ENCODE results near the gene PTPRD. TPM values are rescaled to one million over a fixed set of nuclear protein-coding genes. Genes with fewer than 3 reads are reported as not detected.
"Not testable (repeated sequence)": the region's sequence is repeated elsewhere in the genome, so short reads cannot be mapped to it uniquely, and the experiment has no call there.

The PTPRD gene
- total and polyA plus RNA-seq, 7 experiments from 2014 or later, result 0.71 TPM; not detected in 6

DNA sequence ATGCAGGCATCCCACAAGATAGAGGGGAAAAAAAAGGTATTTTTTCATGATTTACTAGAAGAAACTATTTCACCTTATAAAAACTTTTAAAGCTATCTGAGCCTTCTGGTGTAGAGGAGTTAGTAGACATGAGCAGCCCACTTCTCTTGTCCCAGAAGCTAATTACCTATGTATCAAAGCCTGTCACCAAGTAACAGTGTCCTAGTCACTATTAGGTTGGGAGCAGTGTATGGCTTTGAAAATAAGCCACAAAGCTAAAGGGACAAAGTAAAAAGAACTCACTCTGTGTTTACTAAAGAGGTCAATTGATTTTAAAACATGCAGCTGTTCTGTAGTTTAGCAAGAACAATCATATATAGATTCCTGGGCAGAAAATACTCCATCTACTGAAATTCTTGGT is 1286.1 kb downstream of the PTPRD start:
- H3K27ac Mint-ChIP-seq, result no peak overlapping the region
- DNase-seq (no peak), ATAC-seq (no peak)
- ChIA-PET POLR2A (no interaction called here), CTCF (no interaction called here)
- intact Hi-C loops (cut with micrococcal nuclease), result no loop called here
- no peaks in the 10 kb centered on the region for H3K27me3 ChIP-seq (ENCODE audit: control insufficient read depth in 2 of 2, insufficient read depth in 2 of 2, low read length in 2 of 2)
- peaks cover 0 to 6% (median 3%) of the 10 kb centered on the region in 11 donors for H3K9me3 Mint-ChIP-seq
- no peak overlapping the region for H3K4me3 ChIP-seq (ENCODE audit: low read length)
- H3K4me1 ChIP-seq (ENCODE audit: control insufficient read depth in 2 of 2, insufficient read depth in 2 of 2, low read length in 2 of 2), result no peaks in the 10 kb centered on the region
- no peak overlapping the region for H3K27ac ChIP-seq (ENCODE audit: low read depth, low read length)
- no peak overlapping the region for H3K4me3 Mint-ChIP-seq
- H3K9me3 ChIP-seq (ENCODE audit: control insufficient read depth in 2 of 3, low read length in 3 of 3), result no peaks in the 10 kb centered on the region
- no peaks in the 10 kb centered on the region for H3K27me3 Mint-ChIP-seq
- H3K36me3 Mint-ChIP-seq, result no peaks in the 10 kb centered on the region
- H3K36me3 ChIP-seq (ENCODE audit: control insufficient read depth in 2 of 3, insufficient read depth in 3 of 3, low read length in 3 of 3), result no peaks in the 10 kb centered on the region
- no peaks in the 10 kb centered on the region for H3K4me1 Mint-ChIP-seq

- Mint-ChIP-seq H3K4me3 (no peak overlapping the region), H3K9me3 (peaks cover 0 to 10% (median 2%) of the 10 kb centered on the region in 11 donors), H3K27ac (no peak overlapping the region), H3K27me3 (no peaks in the 10 kb centered on the region), H3K36me3 (no peaks in the 10 kb centered on the region), H3K4me1 (no peaks in the 10 kb centered on the region)
- Histone ChIP-seq H3K4me3 (ENCODE audit: low read length) (no peak overlapping the region), H3K27me3 (ENCODE audit: control insufficient read depth in 2 of 2, insufficient read depth in 2 of 2, low read length in 2 of 2) (no peaks in the 10 kb centered on the region), H3K27ac (ENCODE audit: low read depth, low read length) (no peak overlapping the region), H3K4me1 (ENCODE audit: control insufficient read depth in 2 of 2, insufficient read depth in 2 of 2, low read length in 2 of 2) (no peaks in the 10 kb centered on the region), H3K36me3 (ENCODE audit: control insufficient read depth in 2 of 3, insufficient read depth in 3 of 3, low read length in 3 of 3) (no peaks in the 10 kb centered on the region), H3K9me3 (ENCODE audit: control insufficient read depth in 2 of 3, low read length in 3 of 3) (no peaks in the 10 kb centered on the region)
- POLR2A ChIA-PET, result no interaction called here
- no peak for DNase-seq
- intact Hi-C loops (cut with micrococcal nuclease), result no loop called here
- CTCF ChIA-PET, result no interaction called here
- no peak for ATAC-seq
These were observed 1293.8 kb downstream of the PTPRD start for GRCh38 chr9:9319007-9319406.

DNA sequence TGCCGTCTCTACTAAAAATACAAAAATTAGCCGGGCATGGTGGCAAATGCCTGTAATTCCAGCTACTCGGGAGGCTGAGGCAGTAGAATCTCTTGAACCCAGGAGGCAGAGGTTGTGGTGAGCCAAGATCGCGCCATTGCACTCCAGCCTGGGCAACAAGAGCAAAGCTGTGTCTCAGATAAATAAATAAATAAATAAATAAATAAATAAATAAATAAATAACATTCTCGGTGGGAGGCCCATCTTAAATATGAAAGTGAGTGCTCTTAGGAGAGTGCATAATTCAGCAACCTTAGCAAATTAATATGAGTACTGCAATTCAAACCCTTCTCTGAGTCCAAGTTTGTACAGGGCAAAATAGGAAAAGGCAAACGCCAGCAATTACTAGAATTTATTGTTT is 1302.1 kb downstream of the PTPRD start:
- DNase-seq; H3K36me3 Mint-ChIP-seq; intact Hi-C loops (cut with micrococcal nuclease); POLR2A ChIA-PET; H3K27me3 Mint-ChIP-seq; H3K9me3 ChIP-seq (ENCODE audit: control insufficient read depth in 2 of 3, low read length in 3 of 3); H3K4me1 ChIP-seq (ENCODE audit: control insufficient read depth in 2 of 2, insufficient read depth in 2 of 2, low read length in 2 of 2); H3K9me3 Mint-ChIP-seq; H3K4me3 Mint-ChIP-seq; H3K4me1 Mint-ChIP-seq; H3K27ac Mint-ChIP-seq; H3K36me3 ChIP-seq (ENCODE audit: control insufficient read depth in 2 of 3, insufficient read depth in 3 of 3, low read length in 3 of 3); H3K4me3 ChIP-seq (ENCODE audit: low read length); H3K27me3 ChIP-seq (ENCODE audit: control insufficient read depth in 2 of 2, insufficient read depth in 2 of 2, low read length in 2 of 2); CTCF ChIA-PET; H3K27ac ChIP-seq (ENCODE audit: low read depth, low read length); ATAC-seq: not testable (repeated sequence)

DNA sequence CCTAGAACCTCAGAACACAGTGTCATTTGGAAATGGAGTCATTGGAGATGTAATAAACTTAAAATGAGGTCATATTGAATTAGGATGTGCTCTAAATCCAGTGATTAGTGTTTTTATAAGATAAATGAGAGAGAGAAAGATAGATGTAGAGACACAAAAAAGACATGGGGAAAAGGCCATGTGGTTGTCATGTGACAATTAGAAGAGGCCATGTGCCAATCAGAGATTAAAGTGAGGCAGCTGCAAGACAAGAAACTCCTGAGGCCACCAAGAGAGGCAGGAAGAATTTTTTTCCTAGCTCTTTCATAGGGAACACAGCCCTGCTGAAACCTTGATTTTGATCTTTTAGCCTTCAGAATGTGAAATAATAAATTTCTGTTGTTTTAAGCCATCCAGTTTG is 1307.2 kb downstream of the PTPRD start:
- DNase-seq, result no peak
- no peak overlapping the region for H3K4me3 Mint-ChIP-seq
- H3K4me1 Mint-ChIP-seq, result no peaks in the 10 kb centered on the region
- no peak overlapping the region for H3K4me3 ChIP-seq (ENCODE audit: low read length)
- no peaks in the 10 kb centered on the region for H3K36me3 Mint-ChIP-seq
- CTCF ChIA-PET, result no interaction called here
- H3K9me3 Mint-ChIP-seq, result peaks cover 0 to 6% (median 0%) of the 10 kb centered on the region in 11 donors
- H3K27ac Mint-ChIP-seq, result no peak overlapping the region
- intact Hi-C loops (cut with micrococcal nuclease), result no loop called here
- no peaks in the 10 kb centered on the region for H3K36me3 ChIP-seq (ENCODE audit: control insufficient read depth in 2 of 3, insufficient read depth in 3 of 3, low read length in 3 of 3)
- H3K27me3 Mint-ChIP-seq, result no peaks in the 10 kb centered on the region
- no peak overlapping the region for H3K27ac ChIP-seq (ENCODE audit: low read depth, low read length)
- no peak for ATAC-seq
- no peaks in the 10 kb centered on the region for H3K9me3 ChIP-seq (ENCODE audit: control insufficient read depth in 2 of 3, low read length in 3 of 3)
- H3K27me3 ChIP-seq (ENCODE audit: control insufficient read depth in 2 of 2, insufficient read depth in 2 of 2, low read length in 2 of 2), result no peaks in the 10 kb centered on the region
- H3K4me1 ChIP-seq (ENCODE audit: control insufficient read depth in 2 of 2, insufficient read depth in 2 of 2, low read length in 2 of 2), result no peaks in the 10 kb centered on the region
- POLR2A ChIA-PET, result no interaction called here

GRCh38 chr9:9299134-9299533 is 1313.7 kb downstream of the PTPRD start:
- Mint-ChIP-seq H3K36me3 (no peaks in the 10 kb centered on the region), H3K4me3 (no peak overlapping the region), H3K9me3 (peaks cover 0 to 13% (median 0%) of the 10 kb centered on the region in 11 donors), H3K4me1 (no peaks in the 10 kb centered on the region), H3K27me3 (no peaks in the 10 kb centered on the region), H3K27ac (no peak overlapping the region)
- CTCF ChIA-PET, result no interaction called here
- no peak for DNase-seq
- Histone ChIP-seq H3K36me3 (ENCODE audit: control insufficient read depth in 2 of 3, insufficient read depth in 3 of 3, low read length in 3 of 3) (no peaks in the 10 kb centered on the region), H3K27me3 (ENCODE audit: control insufficient read depth in 2 of 2, insufficient read depth in 2 of 2, low read length in 2 of 2) (no peaks in the 10 kb centered on the region), H3K4me1 (ENCODE audit: control insufficient read depth in 2 of 2, insufficient read depth in 2 of 2, low read length in 2 of 2) (no peaks in the 10 kb centered on the region), H3K4me3 (ENCODE audit: low read length) (no peak overlapping the region), H3K27ac (ENCODE audit: low read depth, low read length) (no peak overlapping the region), H3K9me3 (ENCODE audit: control insufficient read depth in 2 of 3, low read length in 3 of 3) (no peaks in the 10 kb centered on the region)
- intact Hi-C loops (cut with micrococcal nuclease), result no loop called here
- ATAC-seq, result no peak
- POLR2A ChIA-PET, result no interaction called here

GRCh38 chr9:9286001-9286400 is 1326.8 kb downstream of the PTPRD start:
- Mint-ChIP-seq H3K27me3 (no peaks in the 10 kb centered on the region), H3K27ac (no peak overlapping the region), H3K4me1 (no peaks in the 10 kb centered on the region), H3K36me3 (no peaks in the 10 kb centered on the region), H3K9me3 (peaks cover 0 to 8% (median 0%) of the 10 kb centered on the region in 11 donors), H3K4me3 (no peak overlapping the region)
- ATAC-seq (no peak), DNase-seq (no peak)
- Histone ChIP-seq H3K4me1 (ENCODE audit: control insufficient read depth in 2 of 2, insufficient read depth in 2 of 2, low read length in 2 of 2) (no peaks in the 10 kb centered on the region), H3K27ac (ENCODE audit: low read depth, low read length) (no peak overlapping the region), H3K9me3 (ENCODE audit: control insufficient read depth in 2 of 3, low read length in 3 of 3) (no peaks in the 10 kb centered on the region), H3K27me3 (ENCODE audit: control insufficient read depth in 2 of 2, insufficient read depth in 2 of 2, low read length in 2 of 2) (no peaks in the 10 kb centered on the region), H3K4me3 (ENCODE audit: low read length) (no peak overlapping the region), H3K36me3 (ENCODE audit: control insufficient read depth in 2 of 3, insufficient read depth in 3 of 3, low read length in 3 of 3) (no peaks in the 10 kb centered on the region)
- ChIA-PET CTCF (no interaction called here), POLR2A (no interaction called here)
- intact Hi-C loops (cut with micrococcal nuclease), result no loop called here

DNA sequence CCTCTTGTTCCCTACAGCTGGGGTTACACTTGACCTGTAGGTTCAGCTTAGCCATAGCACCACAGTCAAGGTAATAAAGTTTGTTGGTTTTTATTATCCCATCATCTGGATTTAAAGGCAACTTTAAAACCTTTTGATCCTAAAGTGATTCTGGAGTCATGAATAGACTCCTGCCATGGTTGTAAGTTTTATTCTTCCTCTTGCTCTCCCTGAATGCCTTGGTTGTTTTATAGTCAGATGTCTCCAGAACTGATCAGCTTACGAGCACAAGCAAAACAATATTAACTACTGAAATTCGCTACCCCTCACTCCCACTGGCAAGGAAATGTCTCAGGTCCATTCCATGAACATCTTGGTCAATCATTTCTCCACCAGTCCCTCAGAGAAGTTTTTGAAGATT is 1328.6 kb downstream of the PTPRD start:
- no peaks in the 10 kb centered on the region for H3K36me3 Mint-ChIP-seq
- H3K9me3 Mint-ChIP-seq, result peaks cover 0 to 8% (median 0%) of the 10 kb centered on the region in 11 donors
- H3K9me3 ChIP-seq (ENCODE audit: control insufficient read depth in 2 of 3, low read length in 3 of 3), result no peaks in the 10 kb centered on the region
- no peak for ATAC-seq
- intact Hi-C loops (cut with micrococcal nuclease), result no loop called here
- no peak for DNase-seq
- no peaks in the 10 kb centered on the region for H3K27me3 Mint-ChIP-seq
- no peaks in the 10 kb centered on the region for H3K36me3 ChIP-seq (ENCODE audit: control insufficient read depth in 2 of 3, insufficient read depth in 3 of 3, low read length in 3 of 3)
- H3K4me3 Mint-ChIP-seq, result no peak overlapping the region
- ChIA-PET CTCF (no interaction called here), POLR2A (no interaction called here)
- H3K4me1 Mint-ChIP-seq, result no peaks in the 10 kb centered on the region
- no peak overlapping the region for H3K27ac Mint-ChIP-seq
- H3K4me3 ChIP-seq (ENCODE audit: low read length), result no peak overlapping the region
- H3K4me1 ChIP-seq (ENCODE audit: control insufficient read depth in 2 of 2, insufficient read depth in 2 of 2, low read length in 2 of 2), result no peaks in the 10 kb centered on the region
- no peaks in the 10 kb centered on the region for H3K27me3 ChIP-seq (ENCODE audit: control insufficient read depth in 2 of 2, insufficient read depth in 2 of 2, low read length in 2 of 2)
- H3K27ac ChIP-seq (ENCODE audit: low read depth, low read length), result no peak overlapping the region
